ENCODE results near the gene PTPRA. TPM values are rescaled to one million over a fixed set of nuclear protein-coding genes. Genes with fewer than 3 reads are reported as not detected.

The PTPRA gene
- total and polyA plus RNA-seq, 10 of the 15 experiments (the other 5 are each of a cell fraction or from before 2014, with no cell fraction given): 3.9 to 62.1 (median 34.6) TPM

DNA sequence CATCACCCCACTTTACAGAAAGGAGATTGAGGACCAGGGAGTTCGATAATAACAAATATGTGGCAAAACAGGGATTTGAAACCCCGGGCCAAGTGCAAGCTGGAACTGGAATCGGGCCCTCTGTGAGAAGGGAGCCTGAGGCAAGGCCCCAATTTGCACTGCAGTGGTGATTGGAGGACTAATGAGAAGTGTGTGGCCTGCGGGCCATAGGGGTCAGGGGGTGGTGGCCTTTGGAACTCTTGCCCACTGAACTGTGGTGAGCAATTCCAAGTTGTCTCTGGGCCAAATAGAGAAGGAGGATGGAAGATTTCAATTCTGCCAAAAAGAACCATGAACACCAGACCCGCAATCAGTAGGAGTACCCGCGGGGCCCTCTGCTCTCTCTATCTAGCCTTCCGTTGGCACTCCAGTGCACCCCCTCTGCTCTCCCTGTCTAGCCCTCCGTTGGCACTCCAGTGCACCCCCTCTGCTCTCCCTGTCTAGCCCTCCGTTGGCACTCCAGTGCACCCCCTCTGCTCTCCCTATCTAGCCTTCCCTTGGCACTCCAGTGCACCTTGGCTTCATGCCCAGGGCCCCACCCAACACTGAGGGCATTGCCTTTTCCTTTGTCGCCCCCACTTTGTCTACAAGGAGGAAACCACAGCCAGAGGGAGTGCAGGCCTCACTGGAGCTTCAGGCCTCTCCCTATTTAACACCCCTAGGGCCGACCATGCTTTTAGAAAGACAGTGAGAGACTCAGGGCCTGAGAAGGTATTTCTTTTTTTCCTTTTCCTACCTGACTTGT, 6.0 kb upstream of the PTPRA start:
- no peak overlapping the region for H3K9ac ChIP-seq (ENCODE audit: control insufficient read depth, insufficient read depth, low read length)
- H3K4me2 ChIP-seq (ENCODE audit: control insufficient read depth, insufficient read depth): no peak overlapping the region
- FAIRE-seq (no peak), ATAC-seq (no peak), DNase-seq (ENCODE audit: low read depth, low spot score) (no peak)
- TF ChIP-seq NKRF (conservative IDR thresholded peaks at IDR 0.05) (no peak), GABPA (IDR thresholded peaks at IDR 0.05; ENCODE audit: low read depth) (no peak), SMC3 (IDR thresholded peaks at IDR 0.05; ENCODE audit: borderline replicate concordance, low read length) (no peak), JUNB (IDR thresholded peaks at IDR 0.05) (no peak), CHD1 (IDR thresholded peaks at IDR 0.05; ENCODE audit: low read depth, low read length) (no peak), FOXK2 (IDR thresholded peaks at IDR 0.05) (no peak), GATAD2B (conservative IDR thresholded peaks at IDR 0.05; ENCODE audit: low read depth) (no peak), EP300 (IDR thresholded peaks at IDR 0.05; ENCODE audit: borderline replicate concordance in 1 of 2, control insufficient read depth in 1 of 2, low read depth in 2 of 2, low read length in 2 of 2) (no peak), PAX5 (IDR thresholded peaks at IDR 0.05; ENCODE audit: borderline replicate concordance, low read depth, low read length) (no peak), SREBF1 (IDR thresholded peaks at IDR 0.05; ENCODE audit: low read length) (no peak), RB1 (IDR thresholded peaks at IDR 0.05; ENCODE audit: borderline replicate concordance) (no peak), ZSCAN29 (IDR thresholded peaks at IDR 0.05) (no peak), ZNF24 (IDR thresholded peaks at IDR 0.05) (no peak), MTA2 (IDR thresholded peaks at IDR 0.05; ENCODE audit: low read depth) (no peak), YY1 (IDR thresholded peaks at IDR 0.05; ENCODE audit: low read depth, low read length) (no peak)
- H2AFZ ChIP-seq (ENCODE audit: control insufficient read depth, low read depth, low read length): no peak overlapping the region
- H3K79me2 ChIP-seq (ENCODE audit: control insufficient read depth, insufficient read depth, low read length): no peaks in the 10 kb centered on the region
- intact Hi-C loops (cut with micrococcal nuclease; ENCODE audit: unreplicated experiment) (no loop called here), in situ Hi-C loops (cut with MboI) (no loop called here)
- H4K20me1 ChIP-seq (ENCODE audit: control insufficient read depth, insufficient read depth): no peaks in the 10 kb centered on the region
- no TSS peak for BruUV-seq (replicated peaks)
- ChIA-PET POLR2A (no interaction called here), CTCF (interaction anchor here (0.5 kb wide), 1 partner anchor 184 kb away, joined by 3 read pairs; no protein-coding TSS in a partner anchor), SMC1A (ENCODE audit: uncharacterized antibody, unreplicated experiment) (no interaction called here), RAD21 (ENCODE audit: unreplicated experiment) (no interaction called here)
- H3K27me3 ChIP-seq (replicated peaks in 1 of 2; ENCODE audit: control insufficient read depth in 2 of 2, insufficient read depth in 2 of 2, low read length in 1 of 2): no peaks in the 10 kb centered on the region
- 84% methylated on average over 12 of the region's 12 CpGs for WGBS (ENCODE audit: insufficient coverage, insufficient replicate concordance, low lambda C conversion rate, missing lambda C conversion rate)
- H3K36me3 ChIP-seq (ENCODE audit: control insufficient read depth in 2 of 2, insufficient read depth in 2 of 2, low read length in 1 of 2): peaks cover 5 to 6% of the 10 kb centered on the region in 2 experiments; a peak in 3 of 4 replicates
- peaks cover 6% of the 10 kb centered on the region for H3K4me1 ChIP-seq (ENCODE audit: control insufficient read depth, insufficient read depth, low read length)
- H3K9me3 ChIP-seq (replicated peaks; ENCODE audit: control insufficient read depth, insufficient read depth, low read length): no peaks in the 10 kb centered on the region
- no peak overlapping the region for H3K27ac ChIP-seq (ENCODE audit: control insufficient read depth, insufficient read depth)
- H3K4me3 ChIP-seq: no peak overlapping the region
